Measurements from ENCODE around the gene STXBP5.

STXBP5 gene

DNA sequence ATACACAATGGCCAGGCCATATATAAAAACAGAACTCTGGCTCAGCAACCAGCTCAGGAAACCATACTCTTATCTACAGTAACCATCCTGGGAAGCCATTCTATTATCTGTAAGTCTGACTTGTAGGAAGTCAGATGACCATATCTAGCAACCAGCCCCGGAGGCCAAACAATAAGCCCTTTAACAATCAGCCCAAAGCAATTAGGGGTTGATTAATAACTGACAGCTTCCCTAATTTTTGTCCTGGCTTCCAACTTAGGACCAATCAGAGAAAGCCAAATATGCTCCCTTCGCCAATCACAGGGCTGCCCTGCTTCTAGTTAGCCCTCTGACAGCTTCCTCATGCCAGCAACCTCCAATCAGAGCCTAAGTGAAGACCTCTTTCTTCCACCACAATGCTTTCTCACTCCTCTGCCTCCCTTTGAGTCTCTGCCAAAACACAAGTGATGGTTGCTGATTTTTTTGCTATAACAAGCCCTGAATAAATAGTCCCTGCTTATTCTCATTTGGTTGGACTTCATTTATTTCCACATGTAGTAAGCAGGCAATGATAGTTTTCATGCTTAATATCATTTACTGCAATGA is 37.8 kb upstream of the STXBP5 start:
- Histone ChIP-seq H3K9me3 (ENCODE audit: control insufficient read depth, insufficient read depth, low read depth, low read length) (no peaks in the 10 kb centered on the region), H3K36me3 (ENCODE audit: control insufficient read depth in 2 of 2, insufficient read depth in 1 of 2, low read length in 2 of 2) (no peaks in the 10 kb centered on the region), H3K4me3 (ENCODE audit: low read depth, low read length) (no peak overlapping the region), H3K27ac (ENCODE audit: extremely low read depth, low read depth, low read length) (no peak overlapping the region), H3K4me1 (ENCODE audit: control insufficient read depth, insufficient read depth, low read length) (no peaks in the 10 kb centered on the region)
- ChIA-PET CTCF (interaction anchor here (0.6 kb wide), 1 partner anchor 52 kb away, joined by 4 read pairs; no protein-coding TSS in a partner anchor), POLR2A (no interaction called here)
- TF ChIP-seq SETDB1 (IDR thresholded peaks at IDR 0.05; ENCODE audit: insufficient read length, low read length) = peak; percentile 29
- TF ChIP-seq, protein P1, sequence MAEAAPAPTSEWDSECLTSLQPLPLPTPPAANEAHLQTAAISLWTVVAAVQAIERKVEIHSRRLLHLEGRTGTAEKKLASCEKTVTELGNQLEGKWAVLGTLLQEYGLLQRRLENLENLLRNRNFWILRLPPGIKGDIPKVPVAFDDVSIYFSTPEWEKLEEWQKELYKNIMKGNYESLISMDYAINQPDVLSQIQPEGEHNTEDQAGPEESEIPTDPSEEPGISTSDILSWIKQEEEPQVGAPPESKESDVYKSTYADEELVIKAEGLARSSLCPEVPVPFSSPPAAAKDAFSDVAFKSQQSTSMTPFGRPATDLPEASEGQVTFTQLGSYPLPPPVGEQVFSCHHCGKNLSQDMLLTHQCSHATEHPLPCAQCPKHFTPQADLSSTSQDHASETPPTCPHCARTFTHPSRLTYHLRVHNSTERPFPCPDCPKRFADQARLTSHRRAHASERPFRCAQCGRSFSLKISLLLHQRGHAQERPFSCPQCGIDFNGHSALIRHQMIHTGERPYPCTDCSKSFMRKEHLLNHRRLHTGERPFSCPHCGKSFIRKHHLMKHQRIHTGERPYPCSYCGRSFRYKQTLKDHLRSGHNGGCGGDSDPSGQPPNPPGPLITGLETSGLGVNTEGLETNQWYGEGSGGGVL (tag by site-specific recombination; IDR thresholded peaks at IDR 0.05) = no peak
- no peak for TF ChIP-seq MYNN (tag by site-specific recombination; IDR thresholded peaks at IDR 0.05; ENCODE audit: borderline replicate concordance)
- TF ChIP-seq TCF7L2 (IDR thresholded peaks at IDR 0.05; ENCODE audit: borderline replicate concordance, low read depth, low read length) = no peak
- no peak for TF ChIP-seq ZNF768 (tag by site-specific recombination; IDR thresholded peaks at IDR 0.05)
- no peak for TF ChIP-seq HOXA7 (CRISPR knock-in tag; IDR thresholded peaks at IDR 0.05; ENCODE audit: borderline replicate concordance)
- TF ChIP-seq ZNF350 (tag by site-specific recombination; IDR thresholded peaks at IDR 0.05) = peak; percentile 41; the same call in 1 of the 2 replicates

DNA sequence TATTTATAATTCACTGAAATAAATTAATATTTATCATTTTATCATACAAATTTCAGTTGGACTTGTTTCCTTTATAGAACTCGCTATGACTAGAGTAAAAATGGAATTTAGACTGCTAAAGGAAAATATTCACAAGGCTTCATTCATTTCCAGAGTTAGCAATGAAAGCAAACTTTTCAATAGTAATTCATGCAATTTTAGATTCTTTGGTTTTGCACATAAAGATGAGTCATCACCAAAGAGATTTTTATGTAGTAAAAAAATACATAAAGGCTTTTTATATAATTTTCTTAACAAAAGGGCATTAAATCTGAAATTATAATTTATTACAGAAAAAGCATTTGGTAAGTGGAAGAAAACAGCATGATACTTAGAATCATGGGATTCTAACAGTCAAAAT is 37.2 kb upstream of the STXBP5 start:
- CTCF ChIA-PET = no interaction called here
- TF ChIP-seq, protein P2, sequence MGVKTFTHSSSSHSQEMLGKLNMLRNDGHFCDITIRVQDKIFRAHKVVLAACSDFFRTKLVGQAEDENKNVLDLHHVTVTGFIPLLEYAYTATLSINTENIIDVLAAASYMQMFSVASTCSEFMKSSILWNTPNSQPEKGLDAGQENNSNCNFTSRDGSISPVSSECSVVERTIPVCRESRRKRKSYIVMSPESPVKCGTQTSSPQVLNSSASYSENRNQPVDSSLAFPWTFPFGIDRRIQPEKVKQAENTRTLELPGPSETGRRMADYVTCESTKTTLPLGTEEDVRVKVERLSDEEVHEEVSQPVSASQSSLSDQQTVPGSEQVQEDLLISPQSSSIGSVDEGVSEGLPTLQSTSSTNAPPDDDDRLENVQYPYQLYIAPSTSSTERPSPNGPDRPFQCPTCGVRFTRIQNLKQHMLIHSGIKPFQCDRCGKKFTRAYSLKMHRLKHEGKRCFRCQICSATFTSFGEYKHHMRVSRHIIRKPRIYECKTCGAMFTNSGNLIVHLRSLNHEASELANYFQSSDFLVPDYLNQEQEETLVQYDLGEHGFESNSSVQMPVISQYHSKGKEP (tag by site-specific recombination; IDR thresholded peaks at IDR 0.05) = no peak
- TF ChIP-seq ZNF600 (tag by site-specific recombination; IDR thresholded peaks at IDR 0.05) (no peak), ZNF239 (tag by site-specific recombination; IDR thresholded peaks at IDR 0.05) (no peak)
- Histone ChIP-seq H3K9me3 (ENCODE audit: control insufficient read depth, insufficient read depth, low read depth, low read length) (no peaks in the 10 kb centered on the region), H3K36me3 (ENCODE audit: control insufficient read depth in 2 of 2, insufficient read depth in 1 of 2, low read length in 2 of 2) (no peaks in the 10 kb centered on the region), H3K4me1 (ENCODE audit: control insufficient read depth, insufficient read depth, low read length) (no peaks in the 10 kb centered on the region), H3K27ac (ENCODE audit: extremely low read depth, low read depth, low read length) (no peak overlapping the region), H3K4me3 (ENCODE audit: low read depth, low read length) (no peak overlapping the region)
- POLR2A ChIA-PET = no interaction called here

- Histone ChIP-seq H3K9me3 (ENCODE audit: control insufficient read depth, insufficient read depth, low read depth, low read length) (no peaks in the 10 kb centered on the region), H3K4me1 (ENCODE audit: control insufficient read depth, insufficient read depth, low read length) (no peaks in the 10 kb centered on the region), H3K27ac (ENCODE audit: extremely low read depth, low read depth, low read length) (no peak overlapping the region), H3K4me3 (ENCODE audit: low read depth, low read length) (no peak overlapping the region), H3K36me3 (ENCODE audit: control insufficient read depth in 2 of 2, insufficient read depth in 1 of 2, low read length in 2 of 2) (no peaks in the 10 kb centered on the region)
- CTCF ChIA-PET = interaction anchor here (0.7 to 0.8 kb wide), 2 partner anchors 15 to 266 kb away, joined by 3 to 4 read pairs; no protein-coding TSS in a partner anchor
- TF ChIP-seq ZNF138 (tag by site-specific recombination; IDR thresholded peaks at IDR 0.05; ENCODE audit: borderline replicate concordance) (no peak), SCRT1 (tag by site-specific recombination; IDR thresholded peaks at IDR 0.05; ENCODE audit: borderline replicate concordance) (no peak), ZNF629 (tag by site-specific recombination; IDR thresholded peaks at IDR 0.05) (no peak), ATF2 (tag by site-specific recombination; IDR thresholded peaks at IDR 0.05; ENCODE audit: low read depth) (no peak), PATZ1 (tag by site-specific recombination; IDR thresholded peaks at IDR 0.05) (no peak), ZNF248 (tag by site-specific recombination; IDR thresholded peaks at IDR 0.05) (no peak), IKZF3 (tag by site-specific recombination; IDR thresholded peaks at IDR 0.05) (no peak), ZBTB21 (tag by site-specific recombination; IDR thresholded peaks at IDR 0.05) (no peak), KLF10 (tag by site-specific recombination; IDR thresholded peaks at IDR 0.05) (no peak)
- POLR2A ChIA-PET = no interaction called here
Measured at GRCh38 chr6:147167576-147168461, 36.4 kb upstream of the STXBP5 start.

Measured in HEK293 (cell line).